IPS-18c (cell line): ENCODE data around the gene RNLS.

Source experiments
- H3K4me3 ChIP-seq: 2 replicates; pipeline ENCODE4 v1.7.0; 2013; ENCODE audit warnings: low read depth, mild to moderate bottlenecking, low read length, moderate library complexity; ENCODE audit not compliant: insufficient read depth
- H3K9me3 ChIP-seq: one replicate; pipeline ENCODE4 v1.6.1; 2013; ENCODE audit warnings: mild to moderate bottlenecking, low read length, moderate library complexity; ENCODE audit not compliant: control insufficient read depth, insufficient read depth

The RNLS gene

DNA sequence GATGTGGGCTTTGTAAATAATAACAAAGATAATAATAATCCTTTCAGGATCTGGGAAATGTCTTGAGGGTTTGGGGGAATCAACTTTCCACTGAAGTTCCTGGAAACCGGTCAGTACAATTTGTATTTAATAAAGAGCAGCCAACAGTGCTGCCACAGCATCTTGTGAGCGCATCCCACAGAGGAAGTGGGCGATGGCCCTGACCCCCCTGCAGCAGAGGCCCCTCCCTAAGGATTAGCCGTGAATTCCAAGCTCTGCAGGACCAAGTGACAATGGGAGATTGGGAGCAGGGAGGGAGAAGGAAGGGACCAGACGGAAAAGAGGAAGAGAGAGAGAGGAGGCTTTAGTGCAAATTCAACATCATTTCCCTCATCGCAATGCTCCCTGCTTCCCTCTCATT lies 349.2 kb downstream of the RNLS start:
- H3K9me3 ChIP-seq, result no peaks in the 10 kb centered on the region
- H3K4me3 ChIP-seq, result no peak overlapping the region

DNA sequence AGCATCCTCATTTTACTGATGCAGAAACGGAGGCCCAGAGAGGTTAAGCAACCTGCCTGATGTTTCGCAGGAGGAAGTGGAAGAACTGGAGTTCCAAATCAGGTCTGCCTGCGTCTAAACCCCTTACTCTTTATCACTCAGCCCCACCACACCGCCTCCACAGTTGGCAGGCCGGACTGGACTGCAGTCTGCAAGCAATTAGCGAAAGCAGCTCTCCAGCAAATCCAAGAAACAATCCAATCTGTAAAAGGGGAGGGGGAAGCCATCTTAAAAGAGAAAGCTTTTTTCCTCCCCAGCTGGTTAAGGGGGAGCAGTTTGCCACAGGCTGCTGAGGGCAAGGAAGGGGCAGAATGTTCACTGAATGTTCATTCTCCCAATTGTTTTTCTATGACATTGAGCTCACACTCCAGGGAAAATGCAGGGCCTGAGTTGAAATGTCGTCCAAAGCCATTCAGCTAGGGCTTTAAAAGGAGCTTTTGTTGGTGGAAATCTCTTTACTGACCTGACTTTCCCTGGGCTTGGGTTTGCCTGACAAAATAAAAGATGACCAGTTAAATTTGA lies 350.1 kb downstream of the RNLS start:
- Histone ChIP-seq H3K9me3 (no peaks in the 10 kb centered on the region), H3K4me3 (no peak overlapping the region)

DNA sequence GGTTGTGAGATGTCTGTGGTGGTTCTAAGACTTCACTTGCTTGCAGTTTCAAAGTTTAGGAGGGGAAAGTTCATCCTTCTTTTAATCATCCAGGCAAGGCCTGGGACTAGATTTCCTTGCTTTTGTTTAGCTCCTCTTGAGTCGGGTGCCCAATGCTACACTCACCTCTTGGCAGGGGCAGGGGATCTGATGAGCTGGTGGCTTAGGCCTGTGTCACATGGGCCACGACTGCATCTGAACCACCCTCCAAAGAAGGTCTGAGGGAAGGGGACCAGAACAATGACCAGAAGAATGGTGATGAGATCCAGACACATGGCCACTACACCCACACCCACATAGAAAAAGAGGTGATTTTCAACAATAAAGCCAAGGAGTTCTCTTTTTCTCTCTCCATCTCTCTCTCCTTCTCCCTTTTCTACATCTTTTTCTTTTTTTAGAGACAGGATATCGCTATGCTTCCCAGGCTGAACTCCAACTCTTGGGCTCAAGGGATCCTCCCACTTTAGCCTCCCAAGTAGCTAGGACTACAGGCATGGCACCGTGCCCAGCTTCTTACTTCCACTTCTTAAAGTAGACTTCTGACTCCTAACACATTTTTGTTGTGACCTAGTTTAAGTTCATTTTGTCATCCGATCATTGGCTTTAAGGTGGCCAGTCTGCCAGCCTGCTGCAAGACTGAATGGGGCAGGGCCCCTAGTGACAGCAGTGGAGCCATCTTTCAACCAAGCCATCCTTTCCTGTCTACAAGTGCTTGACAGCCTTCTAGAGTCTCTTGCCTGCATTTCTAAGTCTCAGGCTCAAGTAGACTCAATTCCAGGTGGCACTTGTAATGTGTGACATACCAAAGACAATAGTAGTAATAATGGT lies 350.9 kb downstream of the RNLS start:
- H3K4me3 ChIP-seq, result no peak overlapping the region
- no peaks in the 10 kb centered on the region for H3K9me3 ChIP-seq

DNA sequence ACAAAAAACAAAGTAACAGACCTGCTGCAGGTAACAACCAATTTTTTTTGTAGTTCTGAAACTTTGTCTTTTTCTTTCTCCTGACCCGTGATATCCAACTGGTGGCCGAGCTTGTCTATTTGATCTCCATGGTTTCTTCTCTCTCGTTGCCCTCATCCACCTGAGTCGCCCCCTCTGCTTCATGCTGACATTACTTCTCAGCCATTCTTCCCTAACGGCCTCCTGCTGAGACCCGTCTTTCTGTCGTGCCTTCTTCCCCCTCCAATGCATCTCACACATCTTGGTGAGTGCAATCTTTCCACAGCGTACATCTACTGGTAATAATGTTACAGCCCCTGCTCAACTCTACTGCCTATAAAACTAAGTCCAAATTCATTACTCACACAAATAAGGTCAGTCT lies 352.9 kb downstream of the RNLS start:
- H3K4me3 ChIP-seq, result no peak overlapping the region
- no peaks in the 10 kb centered on the region for H3K9me3 ChIP-seq

DNA sequence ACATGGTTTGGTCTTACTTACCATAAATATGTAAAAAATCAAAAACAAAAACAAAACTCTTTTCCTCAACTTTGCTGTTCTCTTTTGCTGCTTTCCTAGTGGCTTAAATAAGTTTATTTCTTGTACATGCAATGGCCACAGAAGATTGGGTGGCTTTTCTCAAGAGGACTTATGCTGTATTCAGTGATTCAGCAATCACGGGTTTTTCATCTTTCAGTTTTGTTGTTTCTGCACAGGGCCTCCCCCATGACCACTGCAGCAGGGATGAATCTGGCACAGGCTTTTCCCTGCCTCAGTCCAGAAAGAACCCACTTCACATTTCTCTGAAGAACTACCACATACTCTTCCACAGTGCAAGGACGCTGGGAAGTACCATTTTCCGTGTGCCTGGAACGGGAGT lies 355.0 kb downstream of the RNLS start:
- H3K9me3 ChIP-seq, result no peaks in the 10 kb centered on the region
- H3K4me3 ChIP-seq, result no peak overlapping the region

DNA sequence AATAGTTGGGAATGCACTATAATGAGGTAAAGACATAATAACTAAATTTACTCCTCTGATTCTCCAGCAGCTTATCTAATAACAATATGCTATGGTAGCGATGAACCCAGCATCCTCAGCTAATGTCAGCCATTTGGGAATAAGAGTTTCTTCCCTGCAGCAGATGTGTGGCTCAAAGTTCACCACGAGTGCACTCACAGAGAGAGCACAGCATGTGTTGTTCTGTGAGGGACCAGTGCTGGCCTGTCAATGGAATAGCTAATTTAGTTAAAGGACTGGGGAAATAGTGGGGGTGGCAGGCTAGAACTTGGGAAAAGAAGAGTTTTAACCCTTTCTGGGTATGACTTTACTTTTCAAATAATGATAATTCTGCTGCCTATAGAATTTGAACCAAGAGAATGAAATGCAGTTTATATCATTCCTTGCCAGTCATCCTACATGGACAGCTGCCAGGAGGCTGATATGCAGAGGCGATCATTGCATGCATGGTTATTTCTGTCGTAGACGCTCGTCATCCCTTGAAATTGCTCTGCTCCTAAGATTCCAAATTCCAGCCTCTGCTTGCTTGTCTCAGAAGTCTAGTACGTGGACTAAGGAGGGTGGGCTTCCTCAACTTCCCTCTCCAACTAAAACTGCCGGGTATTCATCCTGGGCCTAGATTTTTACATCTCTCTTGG lies 355.6 kb downstream of the RNLS start:
- Histone ChIP-seq H3K4me3 (no peak overlapping the region), H3K9me3 (no peaks in the 10 kb centered on the region)

DNA sequence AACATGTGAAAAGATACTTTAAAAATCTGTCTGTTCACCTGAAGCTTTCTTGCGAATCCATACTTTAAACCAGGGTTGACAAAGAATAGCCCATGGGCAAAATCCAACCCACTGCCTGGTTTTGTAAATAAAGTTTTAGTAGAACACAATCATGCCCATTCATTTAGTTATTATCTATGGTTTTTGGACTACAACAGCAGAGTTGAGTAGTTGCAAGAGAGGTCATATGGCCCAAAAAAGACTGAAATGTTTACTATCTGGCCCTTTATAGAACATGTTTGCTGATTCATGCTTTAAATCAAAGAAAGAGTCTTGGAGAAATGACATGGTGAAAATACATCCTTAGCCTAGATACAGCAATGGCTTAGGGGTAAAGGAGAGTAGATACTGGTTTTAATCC lies 356.2 kb downstream of the RNLS start:
- no peaks in the 10 kb centered on the region for H3K9me3 ChIP-seq
- no peak overlapping the region for H3K4me3 ChIP-seq

DNA sequence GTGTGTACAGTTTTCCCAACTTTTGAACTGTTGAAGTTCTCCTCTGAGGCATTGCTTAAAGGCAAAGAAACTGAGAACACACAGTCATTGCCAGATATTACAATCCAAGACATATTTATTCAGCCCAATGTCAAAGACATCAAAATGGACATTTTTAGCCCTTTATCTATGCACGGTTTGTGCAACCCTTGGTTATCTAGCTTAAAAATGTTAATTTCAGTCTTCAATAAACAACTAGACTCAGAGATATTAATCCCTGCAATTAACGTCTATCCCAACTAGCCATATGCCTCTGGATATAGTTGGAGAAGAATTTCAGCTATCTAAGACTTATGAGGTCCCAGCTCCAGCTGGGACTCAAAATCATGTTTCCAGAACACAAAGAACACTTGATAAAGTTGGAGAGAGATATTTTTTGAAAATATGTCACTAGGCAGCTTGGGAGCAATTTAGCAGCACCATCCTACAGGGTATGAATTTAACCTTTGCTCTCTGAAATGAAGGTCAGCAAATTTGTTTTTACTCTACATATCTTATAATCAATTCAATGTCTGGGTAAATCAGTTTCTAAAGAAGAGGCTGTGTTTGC lies 357.0 kb downstream of the RNLS start:
- H3K4me3 ChIP-seq, result no peak overlapping the region
- H3K9me3 ChIP-seq, result no peaks in the 10 kb centered on the region
